HEK293 (cell line): ENCODE data around the gene PTX4.
A peak's percentile ranks its signal among the peaks of the same experiment; 100 is the strongest.

Source experiments
- CTCF ChIA-PET: fragments of 350-600 bp; formaldehyde crosslinking; extraction: SDS; loops from one replicate; lab custom pipeline; 2021; ENCODE audit warnings: antibody characterized with exemption; lab: Yijun Ruan, JAX
- POLR2A ChIA-PET: fragments of 300-600 bp; formaldehyde crosslinking; extraction: SDS; loops from one replicate; lab custom pipeline; 2020; ENCODE audit warnings: antibody characterized with exemption, inconsistent platforms; lab: Yijun Ruan, JAX
- H3K27ac ChIP-seq: fragments of 200-500 bp; sonication (Bioruptor generic); 2 replicates; pipeline ENCODE4 v1.5.1; 2014; ENCODE audit warnings: low read depth, low read length, control low read depth, inconsistent platforms; ENCODE audit errors: extremely low read depth
- H3K36me3 ChIP-seq, 2 experiments: fragments of 200-500 bp in 1 of 2; sonication (Bioruptor generic) in 1 of 2; 1 replicate in 1 of 2; 2 replicates in 1 of 2; pipeline ENCODE4 v1.5.1; 2014 to 2017; ENCODE audit warnings: inconsistent platforms in 2 of 2, low read length in 2 of 2; ENCODE audit not compliant: control insufficient read depth in 2 of 2, insufficient read depth in 1 of 2
- H3K4me1 ChIP-seq: fragments of 200-500 bp; sonication (Bioruptor generic); 2 replicates; pipeline ENCODE4 v1.5.1; 2014; ENCODE audit warnings: mild to moderate bottlenecking, low read length, inconsistent platforms; ENCODE audit not compliant: control insufficient read depth, insufficient read depth
- H3K4me3 ChIP-seq: 2 replicates; pipeline ENCODE4 v1.5.1; 2011; ENCODE audit warnings: low read depth, mild to moderate bottlenecking, control low read depth, low read length, moderate library complexity
- H3K9me3 ChIP-seq: fragments of 200-500 bp; sonication (Bioruptor generic); 2 replicates; pipeline ENCODE4 v1.5.1; 2014; ENCODE audit warnings: low read depth, low read length, inconsistent platforms; ENCODE audit not compliant: control insufficient read depth, insufficient read depth
- EGR2 ChIP-seq: fragments of 450-650 bp; formaldehyde crosslinking; IDR thresholded peaks from 2 replicates; pipeline ENCODE4 v1.5.1; 2016; ENCODE audit warnings: low read depth, missing biosample characterization, missing genetic modification characterization
- HOXC10 ChIP-seq: sonication (generic); formaldehyde crosslinking; IDR thresholded peaks from 2 replicates; pipeline ENCODE4 v1.8.1; 2023; ENCODE audit warnings: mild to moderate bottlenecking, missing genetic modification reagents
- KLF8 ChIP-seq: fragments of 450-650 bp; formaldehyde crosslinking; IDR thresholded peaks from 2 replicates; pipeline ENCODE4 v1.5.1; 2016; ENCODE audit warnings: missing biosample characterization, missing genetic modification characterization
- SP2 ChIP-seq: fragments of 450-650 bp; formaldehyde crosslinking; IDR thresholded peaks from 2 replicates; pipeline ENCODE4 v1.5.1; 2016; ENCODE audit warnings: missing biosample characterization, missing genetic modification characterization
- ZBTB11 ChIP-seq: fragments of 450-650 bp; formaldehyde crosslinking; conservative IDR thresholded peaks from 2 replicates; pipeline ENCODE4 v1.5.1; 2016; ENCODE audit warnings: low read depth, missing biosample characterization, missing genetic modification characterization
- ZFHX2 ChIP-seq: fragments of 450-650 bp; formaldehyde crosslinking; conservative IDR thresholded peaks from 2 replicates; pipeline ENCODE4 v1.5.1; 2016; ENCODE audit warnings: missing biosample characterization, missing genetic modification characterization
- ZIC2 ChIP-seq: fragments of 450-650 bp; formaldehyde crosslinking; IDR thresholded peaks from 2 replicates; pipeline ENCODE4 v1.5.1; 2016; ENCODE audit warnings: missing biosample characterization, missing genetic modification characterization
- ZNF10 ChIP-seq: fragments of 450-650 bp; formaldehyde crosslinking; IDR thresholded peaks from 2 replicates; pipeline ENCODE4 v1.5.1; 2017; ENCODE audit warnings: missing biosample characterization, missing genetic modification characterization
- ZNF202 ChIP-seq: fragments of 450-650 bp; formaldehyde crosslinking; IDR thresholded peaks from 2 replicates; pipeline ENCODE4 v1.5.1; 2016; ENCODE audit warnings: missing biosample characterization, missing genetic modification characterization, borderline replicate concordance
- ZNF350 ChIP-seq: fragments of 450-650 bp; formaldehyde crosslinking; IDR thresholded peaks from 2 replicates; pipeline ENCODE4 v1.5.0; 2017; ENCODE audit warnings: missing biosample characterization, mild to moderate bottlenecking, missing genetic modification characterization
- ZNF600 ChIP-seq: fragments of 450-650 bp; formaldehyde crosslinking; IDR thresholded peaks from 2 replicates; pipeline ENCODE4 v1.5.1; 2016; ENCODE audit warnings: missing biosample characterization, missing genetic modification characterization
- TF ChIP-seq, protein P1 (sequence below): fragments of 450-650 bp; formaldehyde crosslinking; IDR thresholded peaks from 2 replicates; pipeline ENCODE4 v1.5.1; 2016; ENCODE audit warnings: missing biosample characterization, missing genetic modification characterization, borderline replicate concordance

PTX4 gene

GRCh38 chr16:1450841-1451240 lies 37.9 kb downstream of the PTX4 start:
- TF ChIP-seq HOXC10 (CRISPR knock-in tag) (no peak), ZNF202 (tag by site-specific recombination) (no peak), KLF8 (tag by site-specific recombination) (no peak), ZIC2 (peak; percentile 62; the same call in 1 of the 2 replicates), ZNF10 (tag by site-specific recombination) (no peak), ZNF350 (no peak), ZBTB11 (tag by site-specific recombination) (no peak), SP2 (tag by site-specific recombination) (no peak)
- TF ChIP-seq, protein P1, sequence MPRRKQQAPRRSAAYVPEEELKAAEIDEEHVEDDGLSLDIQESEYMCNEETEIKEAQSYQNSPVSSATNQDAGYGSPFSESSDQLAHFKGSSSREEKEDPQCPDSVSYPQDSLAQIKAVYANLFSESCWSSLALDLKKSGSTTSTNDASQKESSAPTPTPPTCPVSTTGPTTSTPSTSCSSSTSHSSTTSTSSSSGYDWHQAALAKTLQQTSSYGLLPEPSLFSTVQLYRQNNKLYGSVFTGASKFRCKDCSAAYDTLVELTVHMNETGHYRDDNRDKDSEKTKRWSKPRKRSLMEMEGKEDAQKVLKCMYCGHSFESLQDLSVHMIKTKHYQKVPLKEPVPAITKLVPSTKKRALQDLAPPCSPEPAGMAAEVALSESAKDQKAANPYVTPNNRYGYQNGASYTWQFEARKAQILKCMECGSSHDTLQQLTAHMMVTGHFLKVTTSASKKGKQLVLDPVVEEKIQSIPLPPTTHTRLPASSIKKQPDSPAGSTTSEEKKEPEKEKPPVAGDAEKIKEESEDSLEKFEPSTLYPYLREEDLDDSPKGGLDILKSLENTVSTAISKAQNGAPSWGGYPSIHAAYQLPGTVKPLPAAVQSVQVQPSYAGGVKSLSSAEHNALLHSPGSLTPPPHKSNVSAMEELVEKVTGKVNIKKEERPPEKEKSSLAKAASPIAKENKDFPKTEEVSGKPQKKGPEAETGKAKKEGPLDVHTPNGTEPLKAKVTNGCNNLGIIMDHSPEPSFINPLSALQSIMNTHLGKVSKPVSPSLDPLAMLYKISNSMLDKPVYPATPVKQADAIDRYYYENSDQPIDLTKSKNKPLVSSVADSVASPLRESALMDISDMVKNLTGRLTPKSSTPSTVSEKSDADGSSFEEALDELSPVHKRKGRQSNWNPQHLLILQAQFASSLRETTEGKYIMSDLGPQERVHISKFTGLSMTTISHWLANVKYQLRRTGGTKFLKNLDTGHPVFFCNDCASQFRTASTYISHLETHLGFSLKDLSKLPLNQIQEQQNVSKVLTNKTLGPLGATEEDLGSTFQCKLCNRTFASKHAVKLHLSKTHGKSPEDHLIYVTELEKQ (tag by site-specific recombination), result no peak
- TF ChIP-seq, all 188 proteins: peak for 1
- H3K4me3 ChIP-seq, result no peak overlapping the region
- POLR2A ChIA-PET, result no interaction called here
- CTCF ChIA-PET, result interaction anchor here (0.7 kb wide), 1 partner anchor 268 kb away, joined by 3 read pairs; no protein-coding TSS in a partner anchor
- no peak overlapping the region for H3K27ac ChIP-seq
- no peaks in the 10 kb centered on the region for H3K4me1 ChIP-seq
- no peaks in the 10 kb centered on the region for H3K9me3 ChIP-seq
- H3K36me3 ChIP-seq, result peaks cover 0 to 78% of the 10 kb centered on the region in 2 experiments; a peak in 1 of 3 replicates

DNA sequence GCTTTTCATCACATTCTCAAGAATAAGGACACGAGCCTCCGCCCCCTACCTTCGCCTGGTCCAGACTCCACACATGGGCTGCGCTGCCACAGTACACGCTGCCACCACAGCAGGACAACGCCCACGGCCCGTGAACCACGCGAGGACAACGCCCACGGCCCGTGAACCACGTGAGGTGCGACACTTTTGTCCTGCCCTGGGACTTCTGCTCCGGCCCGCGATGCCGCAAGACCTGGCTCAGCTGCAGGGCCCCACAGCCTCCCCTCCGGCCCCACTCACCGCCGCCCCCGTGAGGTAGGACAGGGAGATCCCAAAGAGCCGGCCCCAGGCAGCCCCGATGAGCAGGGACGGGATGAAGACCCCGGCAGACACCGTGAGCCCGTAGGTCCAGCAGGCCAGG lies 38.5 kb downstream of the PTX4 start:
- ChIA-PET CTCF (interaction anchor here (0.7 kb wide), 1 partner anchor 269 kb away, joined by 3 read pairs; no protein-coding TSS in a partner anchor), POLR2A (no interaction called here)
- Histone ChIP-seq H3K9me3 (no peaks in the 10 kb centered on the region), H3K4me1 (no peaks in the 10 kb centered on the region), H3K4me3 (no peak overlapping the region), H3K36me3 (peaks cover 0 to 72% of the 10 kb centered on the region in 2 experiments; a peak in 1 of 3 replicates), H3K27ac (no peak overlapping the region)
- TF ChIP-seq ZNF600 (tag by site-specific recombination), result peak; percentile 49; the same call in 1 of the 2 replicates
- 0 out of 2 replicates have a peak, but pooled peaks have one; percentile 28 for TF ChIP-seq EGR2 (tag by site-specific recombination)
- no peak for TF ChIP-seq ZBTB11 (tag by site-specific recombination)
- peak; percentile 42 for TF ChIP-seq ZFHX2 (tag by site-specific recombination)
